Kidney (tissue), 14 donors: ENCODE data around the gene UBE2L5. TPM values are rescaled to one million over a fixed set of nuclear protein-coding genes. Genes with fewer than 3 reads are reported as not detected.
"Not testable (repeated sequence)": the region's sequence is repeated elsewhere in the genome, so short reads cannot be mapped to it uniquely, and the experiment has no call there.

Experiments
- DNase-seq, 5 donors: peaks; one replicate each; pipeline ENCODE4 v3.0.0-alpha.2; 2013 to 2020
- FAIRE-seq: peaks from 2 replicates; lab custom pipeline; 2012; peaks lifted over from hg19 to GRCh38; lab: Jason Lieb, UNC
- H3K27ac ChIP-seq, 2 donors: one replicate each; pipeline ENCODE4 v1.7.0; 2013; ENCODE audit warnings: low read depth in 2 of 2, low read length in 2 of 2, inconsistent platforms in 1 of 2
- H3K27me3 ChIP-seq: one replicate; pipeline ENCODE4 v1.7.1; 2013; ENCODE audit warnings: low read length, inconsistent platforms; ENCODE audit not compliant: control insufficient read depth, insufficient read depth
- H3K36me3 ChIP-seq, 3 donors: one replicate each; pipeline versions ENCODE4 v1.7.0 to v1.7.1; 2013; ENCODE audit warnings: low read length in 3 of 3, control low read depth in 1 of 3, inconsistent platforms in 1 of 3; ENCODE audit not compliant: insufficient read depth in 3 of 3, control insufficient read depth in 2 of 3
- H3K4me1 ChIP-seq, 3 donors: one replicate each; pipeline versions ENCODE4 v1.7.0 to v1.7.1; 2013; ENCODE audit warnings: low read length in 3 of 3, inconsistent platforms in 1 of 3, low read depth in 1 of 3; ENCODE audit not compliant: control insufficient read depth in 2 of 3, insufficient read depth in 2 of 3
- H3K4me3 ChIP-seq, 3 donors: one replicate each; pipeline versions ENCODE4 v1.7.0 to v1.8.1; 2013; ENCODE audit warnings: low read length in 3 of 3, control low read depth in 1 of 3, inconsistent platforms in 1 of 3
- H3K9ac ChIP-seq, 3 donors: one replicate each; pipeline versions ENCODE4 v1.7.0 to v1.7.1; 2013; ENCODE audit warnings: low read length in 3 of 3, control low read depth in 1 of 3, inconsistent platforms in 1 of 3
- H3K9me3 ChIP-seq, 3 donors: one replicate each; pipeline versions ENCODE4 v1.7.0 to v1.7.1; 2013; ENCODE audit warnings: low read length in 3 of 3, control low read depth in 1 of 3, inconsistent platforms in 1 of 3; ENCODE audit not compliant: control insufficient read depth in 2 of 3, insufficient read depth in 1 of 3
- intact Hi-C: fragments of 100-400 bp; cut with DNase I; formaldehyde crosslinking; loops from one replicate; pipeline ENCODE4 v1.11.1; 2022
- polyA plus RNA-seq: library from polyadenylated mRNA; stranded (reverse); fragments of 350-450 nt; fragmentation: Illumina TruSeq; extraction: RNeasy Lipid Tissue Mini Kit (QIAGEN cat#74804); gene quantifications from one replicate; pipeline ENCODE4 v1.2.3, GENCODE V29; 2014; ENCODE audit warnings: low read depth, low replicate concordance; ENCODE audit not compliant: insufficient read depth
- total RNA-seq: library from RNA; stranded (reverse); fragmentation: NEBNext Ultra II Directional; extraction: Animal tissue kit (Norgen Biotek cat#: 25700); gene quantifications from one replicate; pipeline ENCODE4 v1.2.1, GENCODE V29; 2021
- TF ChIP-seq, protein P1 (sequence below): IDR thresholded peaks from 3 replicates; pipeline ENCODE4 v1.5.1; 2012; ENCODE audit warnings: mild to moderate bottlenecking, moderate library complexity, borderline replicate concordance; ENCODE audit not compliant: insufficient read depth; ENCODE audit errors: extremely low read depth
- donor health status: control.
- donor health status: control.
- donor health status: control.
- donor health status: control.
- donor health status: control.
- donor health status: DM: yes; HTN: yes; CAD: no.
- donor health status: Normal renal cell carcinoma (clear cell type).

UBE2L5 gene
- total and polyA plus RNA-seq, 2 donors from 2014 or later: not detected

GRCh38 chr13:30446126-30446500 lies 23.8 kb downstream of the UBE2L5 start:
- H3K27ac ChIP-seq: peak overlapping the region; percentile 68 to 73
- no peaks in the 10 kb centered on the region for H3K9me3 ChIP-seq
- TF ChIP-seq, protein P1, sequence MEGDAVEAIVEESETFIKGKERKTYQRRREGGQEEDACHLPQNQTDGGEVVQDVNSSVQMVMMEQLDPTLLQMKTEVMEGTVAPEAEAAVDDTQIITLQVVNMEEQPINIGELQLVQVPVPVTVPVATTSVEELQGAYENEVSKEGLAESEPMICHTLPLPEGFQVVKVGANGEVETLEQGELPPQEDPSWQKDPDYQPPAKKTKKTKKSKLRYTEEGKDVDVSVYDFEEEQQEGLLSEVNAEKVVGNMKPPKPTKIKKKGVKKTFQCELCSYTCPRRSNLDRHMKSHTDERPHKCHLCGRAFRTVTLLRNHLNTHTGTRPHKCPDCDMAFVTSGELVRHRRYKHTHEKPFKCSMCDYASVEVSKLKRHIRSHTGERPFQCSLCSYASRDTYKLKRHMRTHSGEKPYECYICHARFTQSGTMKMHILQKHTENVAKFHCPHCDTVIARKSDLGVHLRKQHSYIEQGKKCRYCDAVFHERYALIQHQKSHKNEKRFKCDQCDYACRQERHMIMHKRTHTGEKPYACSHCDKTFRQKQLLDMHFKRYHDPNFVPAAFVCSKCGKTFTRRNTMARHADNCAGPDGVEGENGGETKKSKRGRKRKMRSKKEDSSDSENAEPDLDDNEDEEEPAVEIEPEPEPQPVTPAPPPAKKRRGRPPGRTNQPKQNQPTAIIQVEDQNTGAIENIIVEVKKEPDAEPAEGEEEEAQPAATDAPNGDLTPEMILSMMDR: no peak
- DNase-seq (no peak), FAIRE-seq (no peak)
- no peaks in the 10 kb centered on the region for H3K36me3 ChIP-seq
- peaks cover 0 to 6% (median 2%) of the 10 kb centered on the region in 3 donors for H3K4me1 ChIP-seq
- no peaks in the 10 kb centered on the region for H3K27me3 ChIP-seq
- H3K9ac ChIP-seq: peak overlapping the region; percentile 5 to 43 (median 24)
- H3K4me3 ChIP-seq: peak overlapping the region; percentile 16 to 49 (median 38)
- intact Hi-C loops: no loop called here

DNA sequence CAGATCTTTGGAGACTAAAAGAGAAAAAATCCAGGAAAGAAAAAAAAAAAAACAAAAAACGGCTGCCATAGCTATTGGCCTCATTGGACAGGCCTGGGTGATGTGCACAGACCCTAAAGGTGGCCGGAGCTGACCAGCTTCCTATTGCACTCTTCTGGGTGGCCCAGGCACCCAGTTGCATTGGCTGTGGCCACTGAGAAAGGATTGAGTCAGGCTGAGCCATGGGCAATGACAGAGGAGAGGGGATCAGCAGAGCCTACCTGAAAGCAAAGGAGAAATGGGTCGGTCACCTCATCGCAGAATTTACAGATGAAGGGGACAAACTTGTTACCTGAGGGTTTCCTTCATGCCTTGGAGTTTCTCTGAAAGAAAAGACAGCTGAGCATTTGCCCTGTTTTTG lies 26.1 kb downstream of the UBE2L5 start:
- H3K27ac ChIP-seq: no peak overlapping the region
- no peaks in the 10 kb centered on the region for H3K36me3 ChIP-seq
- H3K27me3 ChIP-seq: no peaks in the 10 kb centered on the region
- H3K4me3 ChIP-seq: no peak overlapping the region
- H3K9me3 ChIP-seq: no peaks in the 10 kb centered on the region
- DNase-seq (no peak), FAIRE-seq (no peak)
- no peak overlapping the region for H3K9ac ChIP-seq
- intact Hi-C loops: no loop called here
- peaks cover 0 to 6% (median 2%) of the 10 kb centered on the region in 3 donors for H3K4me1 ChIP-seq
- TF ChIP-seq, protein P1: no peak

DNA sequence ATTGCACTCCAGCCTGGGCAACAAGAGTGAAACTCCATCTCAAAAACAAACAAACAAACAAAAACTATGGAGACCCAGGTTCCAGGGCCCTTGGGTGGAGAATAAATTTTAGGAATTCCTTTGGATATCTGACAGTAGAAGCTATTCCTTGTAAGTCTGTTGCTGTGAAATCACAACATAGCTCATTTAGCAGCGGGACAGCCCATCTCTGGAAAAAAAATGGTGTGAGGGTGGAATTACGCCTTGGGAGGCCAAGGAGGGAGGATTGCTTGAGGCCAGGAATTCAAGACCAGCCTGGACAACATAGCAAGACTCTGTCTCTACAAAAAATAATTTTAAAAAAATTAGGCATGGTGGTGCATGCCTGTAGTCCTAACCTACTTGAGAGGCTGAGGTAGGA lies 27.8 kb downstream of the UBE2L5 start:
- Histone ChIP-seq H3K4me3 (no peak overlapping the region), H3K9ac (no peak overlapping the region), H3K27me3 (no peaks in the 10 kb centered on the region), H3K27ac (no peak overlapping the region), H3K4me1 (peaks cover 0 to 6% (median 2%) of the 10 kb centered on the region in 3 donors), H3K9me3 (no peaks in the 10 kb centered on the region), H3K36me3 (no peaks in the 10 kb centered on the region)
- DNase-seq (no peak), FAIRE-seq (no peak)
- intact Hi-C loops: no loop called here
- TF ChIP-seq, protein P1: no peak

DNA sequence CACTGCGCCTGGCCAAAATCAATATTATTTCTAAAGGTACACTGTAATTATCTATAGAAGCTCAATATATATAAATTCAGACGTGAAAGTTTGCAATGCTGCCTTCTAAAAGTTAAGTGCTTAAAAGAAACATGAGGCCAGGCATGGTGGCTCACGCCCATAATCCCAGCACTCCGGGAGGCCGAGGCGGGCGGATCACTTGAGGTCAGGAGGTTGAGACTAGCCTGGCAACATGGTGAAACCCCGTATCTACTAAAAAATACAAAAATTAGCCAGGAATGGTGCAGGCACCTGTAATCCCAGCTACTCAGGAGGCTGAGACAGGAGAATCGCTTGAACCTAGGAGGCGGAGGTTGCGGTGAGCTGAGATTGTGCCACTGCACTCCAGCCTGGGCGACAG lies 29.2 kb downstream of the UBE2L5 start:
- H3K36me3 ChIP-seq, intact Hi-C loops, H3K9ac ChIP-seq, H3K4me1 ChIP-seq, H3K4me3 ChIP-seq, FAIRE-seq, DNase-seq, H3K9me3 ChIP-seq, H3K27ac ChIP-seq, H3K27me3 ChIP-seq: not testable (repeated sequence)
